Mammary epithelial cell (primary cell): ENCODE results near the gene ANKDD1A.

Experiments used
- CTCF ChIP-seq, 2 donors: IDR thresholded peaks in 1 of 2; conservative IDR thresholded peaks in 1 of 2; 2 replicates each; pipeline ENCODE4 v1.5.1; 2011 to 2012; ENCODE audit warnings: inconsistent platforms in 2 of 2, low read length in 2 of 2, mild to moderate bottlenecking in 2 of 2, control low read depth in 1 of 2, low read depth in 1 of 2; ENCODE audit not compliant: insufficient read depth in 1 of 2; ENCODE audit errors: extremely low read depth in 1 of 2
- EZH2 ChIP-seq: IDR thresholded peaks from 2 replicates; pipeline ENCODE4 v1.6.1; 2012; ENCODE audit warnings: low read length, inconsistent platforms, borderline replicate concordance

GRCh38 chr15:64975390-64975789 lies 63.7 kb downstream of the ANKDD1A start:
- TF ChIP-seq CTCF (conservative IDR thresholded peaks at IDR 0.05 in 1 of 2, IDR thresholded peaks at IDR 0.05 in 1 of 2; ENCODE audit: extremely low read depth in 1 of 2, insufficient read depth in 1 of 2, low read depth in 1 of 2, low read length in 2 of 2) (no peak), EZH2 (no peak)
